Lower leg skin (tissue), 4 donors: ENCODE results near the gene NFAT5. TPM values are rescaled to one million over a fixed set of nuclear protein-coding genes. Genes with fewer than 3 reads are reported as not detected.

Experiments used
- DNase-seq, 2 donors: peaks; one replicate each; pipeline ENCODE4 v3.0.0-alpha.2; 2019; ENCODE audit warnings: low spot score in 2 of 2
- H3K4me3 ChIP-seq: fragments of 200-600 bp; sonication (generic); 2 replicates; pipeline ENCODE4 v1.5.1; 2017; ENCODE audit warnings: mild to moderate bottlenecking, low read depth; ENCODE audit not compliant: poor library complexity, severe bottlenecking
- CTCF ChIP-seq, 3 donors: fragments of 450-650 bp; IDR thresholded peaks; one replicate each; pipeline ENCODE4 v1.5.1; 2016; ENCODE audit warnings: antibody characterized with exemption in 3 of 3, mild to moderate bottlenecking in 3 of 3, moderate library complexity in 2 of 3
- POLR2A ChIP-seq, 2 donors: fragments of 450-650 bp; IDR thresholded peaks; one replicate each; pipeline ENCODE4 v1.6.1; 2016 to 2017; ENCODE audit warnings: antibody characterized with exemption in 2 of 2, mild to moderate bottlenecking in 1 of 2, moderate library complexity in 1 of 2
- WGBS, 2 donors: methylation state at CpG; one replicate each; pipeline ENCODE4 v1.1.5; 2018; 5-methylcytosine and 5-hydroxymethylcytosine counted together
- intact Hi-C: fragments of 100-400 bp; cut with DNase I; formaldehyde crosslinking; loops from one replicate; pipeline ENCODE4 v1.15.0; 2023; ENCODE audit warnings: low total_unique reads
- total RNA-seq, 4 donors: library from RNA; depleted of rRNA; stranded (reverse); fragments of >200 nt; gene quantifications; one replicate each; pipeline ENCODE4 v1.1.0, GENCODE V29; 2016

The NFAT5 gene
- total RNA-seq, 4 donors from 2014 or later, result 74.7 to 114 (median 88.6) TPM

- 0 to 13% methylated on average over 1 of the region's 1 CpG for WGBS, 2 donors
Observed at GRCh38 chr16:69618307-69618706, 52.5 kb downstream of the NFAT5 start.

GRCh38 chr16:69618721-69619120 is 53.0 kb downstream of the NFAT5 start:
- no peak overlapping the region for H3K4me3 ChIP-seq
- intact Hi-C loops, result no loop called here
- WGBS, 2 donors, result 48 to 52% methylated on average over 3 of the region's 3 CpGs
- TF ChIP-seq POLR2A (IDR thresholded peaks at IDR 0.05) (no peak), CTCF (IDR thresholded peaks at IDR 0.05) (no peak)
- no peak for DNase-seq

More at GRCh38 chr16:69618307-69618706, 52.5 kb downstream of the NFAT5 start:
- TF ChIP-seq CTCF (IDR thresholded peaks at IDR 0.05), result no peak
- no peak for DNase-seq
- no peak overlapping the region for H3K4me3 ChIP-seq
- intact Hi-C loops, result no loop called here

GRCh38 chr16:69619514-69619913 is 53.7 kb downstream of the NFAT5 start:
- no peak for DNase-seq
- intact Hi-C loops, result no loop called here
- H3K4me3 ChIP-seq, result no peak overlapping the region
- no peak for TF ChIP-seq CTCF (IDR thresholded peaks at IDR 0.05)
- TF ChIP-seq POLR2A (IDR thresholded peaks at IDR 0.05), result no peak

- no peak for DNase-seq
- 41 to 50% methylated on average over 1 of the region's 1 CpG for WGBS, 2 donors
- H3K4me3 ChIP-seq, result no peak overlapping the region
- no peak for TF ChIP-seq CTCF (IDR thresholded peaks at IDR 0.05)
- no peak for TF ChIP-seq POLR2A (IDR thresholded peaks at IDR 0.05)
- intact Hi-C loops, result no loop called here
Observed at GRCh38 chr16:69620573-69620972, 54.8 kb downstream of the NFAT5 start.

- TF ChIP-seq CTCF (IDR thresholded peaks at IDR 0.05) (no peak), POLR2A (IDR thresholded peaks at IDR 0.05) (no peak)
- intact Hi-C loops, result no loop called here
- no peak for DNase-seq
- 83 to 84% methylated on average over 1 of the region's 1 CpG for WGBS, 2 donors
- H3K4me3 ChIP-seq, result no peak overlapping the region
Observed at GRCh38 chr16:69621225-69621624, 55.5 kb downstream of the NFAT5 start.

- WGBS, 2 donors, result 41 to 50% methylated on average over 2 of the region's 2 CpGs
- TF ChIP-seq CTCF (IDR thresholded peaks at IDR 0.05) (no peak), POLR2A (IDR thresholded peaks at IDR 0.05) (no peak)
Observed at GRCh38 chr16:69626256-69626655, 60.5 kb downstream of the NFAT5 start.

More at GRCh38 chr16:69626256-69626655, 60.5 kb downstream of the NFAT5 start:
- intact Hi-C loops, result no loop called here
- no peak for DNase-seq
- no peak overlapping the region for H3K4me3 ChIP-seq
